HepG2 (cell line): ENCODE results near the gene CNDP1. TPM values are rescaled to one million over a fixed set of nuclear protein-coding genes. Genes with fewer than 3 reads are reported as not detected.

Experiments
- ASH2L ChIP-seq: fragments of 300-600, 200-600 bp; sonication (generic); IDR thresholded peaks from 2 replicates; pipeline ENCODE4 v1.7.0; 2017; ENCODE audit warnings: low read depth, mild to moderate bottlenecking, moderate library complexity, mixed read lengths, low read length; ENCODE audit not compliant: insufficient read length
- EZH2 ChIP-seq: conservative IDR thresholded peaks from 2 replicates; pipeline ENCODE4 v1.6.1; 2012; ENCODE audit warnings: mild to moderate bottlenecking, low read depth, low read length, moderate library complexity
- FOSL2 ChIP-seq: sonication (generic); formaldehyde crosslinking; IDR thresholded peaks from 2 replicates; pipeline ENCODE4 v1.4.0; 2020; ENCODE audit warnings: missing genetic modification reagents
- HOXD1 ChIP-seq: sonication (generic); formaldehyde crosslinking; IDR thresholded peaks from 2 replicates; pipeline ENCODE4 v1.5.0; 2020; ENCODE audit warnings: missing genetic modification reagents
- JARID2 ChIP-seq: sonication (generic); formaldehyde crosslinking; IDR thresholded peaks from 2 replicates; pipeline ENCODE4 v1.8.1; 2023; ENCODE audit warnings: missing genetic modification reagents, inconsistent platforms; ENCODE audit not compliant: insufficient replicate concordance
- KDM5A ChIP-seq: fragments of 200-600 bp; sonication (generic); IDR thresholded peaks from 2 replicates; pipeline ENCODE4 v1.7.0; 2018; ENCODE audit warnings: antibody characterized with exemption, mild to moderate bottlenecking, low read length, borderline replicate concordance
- MXD4 ChIP-seq: IDR thresholded peaks from 2 replicates; pipeline ENCODE4 v1.6.1; 2016; ENCODE audit warnings: mild to moderate bottlenecking, missing biosample characterization, missing genetic modification reagents
- REPIN1 ChIP-seq: sonication (generic); formaldehyde crosslinking; IDR thresholded peaks from 2 replicates; pipeline ENCODE4 v1.8.0; 2022; ENCODE audit warnings: missing genetic modification reagents, low read depth, mild to moderate bottlenecking, borderline replicate concordance
- YEATS4 ChIP-seq: sonication (generic); formaldehyde crosslinking; IDR thresholded peaks from 2 replicates; pipeline ENCODE4 v1.4.0; 2020; ENCODE audit warnings: missing genetic modification reagents, borderline replicate concordance
- ZNF367 ChIP-seq: sonication (generic); formaldehyde crosslinking; IDR thresholded peaks from 2 replicates; pipeline ENCODE4 v1.4.0; 2020; ENCODE audit warnings: missing genetic modification reagents, borderline replicate concordance
- ZNF629 ChIP-seq: sonication (generic); formaldehyde crosslinking; conservative IDR thresholded peaks from 2 replicates; pipeline ENCODE4 v1.5.0; 2020; ENCODE audit warnings: missing genetic modification reagents
- ZNF703 ChIP-seq: sonication (generic); formaldehyde crosslinking; IDR thresholded peaks from 2 replicates; pipeline ENCODE4 v1.5.1; 2020; ENCODE audit warnings: missing genetic modification reagents, mild to moderate bottlenecking, moderate library complexity, borderline replicate concordance
- ZNF766 ChIP-seq: sonication (generic); formaldehyde crosslinking; IDR thresholded peaks from 2 replicates; pipeline ENCODE4 v1.5.0; 2020; ENCODE audit warnings: missing genetic modification reagents, borderline replicate concordance
- ZNF776 ChIP-seq: sonication (generic); formaldehyde crosslinking; IDR thresholded peaks from 2 replicates; pipeline ENCODE4 v1.4.0; 2020; ENCODE audit warnings: mild to moderate bottlenecking, missing genetic modification reagents
- polyA plus RNA-seq, 8 experiments: library from polyadenylated mRNA; depleted of rRNA in 3 of 8; stranded (reverse) in 7 of 8; unstranded in 1 of 8; fragments of >200 nt; fragmentation: Illumina TruSeq in 4 of 8; extraction: Trizol in 4 of 8; gene quantifications; 2 replicates each; pipeline versions ENCODE4 v1.2.1 to v1.2.3, GENCODE V29; 2011 to 2016; ENCODE audit warnings: low read depth in 4 of 8, missing spikeins in 1 of 8, mixed read lengths in 1 of 8; ENCODE audit not compliant: insufficient read depth in 1 of 8
- total RNA-seq, 5 experiments: library from RNA; depleted of rRNA; stranded (reverse); fragments of >200 nt; fragmentation: Illumina TruSeq; extraction: Trizol; gene quantifications; 2 replicates each; pipeline ENCODE4 v1.2.3, GENCODE V29; 2016; ENCODE audit warnings: low read depth in 1 of 5
- TF ChIP-seq, protein P1 (sequence below): sonication (generic); formaldehyde crosslinking; IDR thresholded peaks from 2 replicates; pipeline ENCODE4 v1.9.0; 2022; ENCODE audit warnings: missing genetic modification reagents, mild to moderate bottlenecking, borderline replicate concordance
- TF ChIP-seq, protein P2 (sequence below): sonication (generic); formaldehyde crosslinking; conservative IDR thresholded peaks from 2 replicates; pipeline ENCODE4 v1.8.0; 2022; ENCODE audit warnings: mild to moderate bottlenecking, moderate library complexity, missing genetic modification reagents
- TF ChIP-seq, protein P3 (sequence below): sonication (generic); formaldehyde crosslinking; IDR thresholded peaks from 2 replicates; pipeline ENCODE4 v1.4.0; 2020; ENCODE audit warnings: missing genetic modification reagents
- TF ChIP-seq, protein P4 (sequence below): sonication (generic); formaldehyde crosslinking; IDR thresholded peaks from 2 replicates; pipeline ENCODE4 v1.5.1; 2020; ENCODE audit warnings: mild to moderate bottlenecking, missing genetic modification reagents, moderate library complexity

Gene CNDP1
- total and polyA plus RNA-seq, 2 of the 13 experiments (the other 11 are each of a cell fraction or from before 2014, with no cell fraction given) = 0.01 TPM; not detected in 1

DNA sequence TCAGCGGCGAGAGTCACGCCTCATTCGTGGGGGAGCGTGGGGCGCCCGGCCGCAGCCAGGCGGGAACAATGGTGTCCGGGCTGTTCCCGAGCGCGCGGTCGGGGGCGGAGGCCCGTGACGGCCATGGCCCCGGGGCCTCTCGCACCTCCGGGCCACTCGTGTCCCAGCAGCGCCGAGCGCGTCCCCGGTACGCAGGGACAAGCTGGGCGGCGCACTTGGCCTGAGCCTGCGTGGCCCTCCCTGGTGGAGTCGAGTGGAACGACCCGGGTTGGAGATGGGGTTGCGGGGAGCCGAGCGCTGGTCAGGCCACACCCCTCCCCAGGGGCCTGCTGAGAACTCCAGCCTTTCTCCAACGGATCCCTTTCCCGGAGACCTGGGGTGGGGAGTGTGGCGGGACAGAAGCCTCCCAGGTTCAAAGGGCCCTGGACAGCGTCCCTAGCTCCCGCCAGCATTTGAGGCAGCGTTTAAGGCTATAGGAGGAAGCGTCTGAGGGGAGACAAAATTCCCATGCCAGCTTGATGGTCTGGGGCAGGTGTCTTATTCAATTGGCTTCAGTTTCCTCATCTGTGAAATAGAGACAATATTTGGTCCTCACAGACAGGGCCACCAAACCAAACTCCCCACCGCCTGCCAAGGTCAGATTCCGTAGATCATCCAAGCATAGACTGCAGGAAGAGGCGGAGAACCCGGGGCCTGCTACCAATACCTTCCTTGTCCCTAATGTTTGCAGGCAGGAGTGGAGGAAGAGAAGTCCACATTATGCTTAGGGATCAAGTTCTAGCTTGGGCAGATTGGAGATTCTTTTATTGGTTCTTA, 37.6 kb upstream of the CNDP1 start (continued):
- TF ChIP-seq, protein P1, sequence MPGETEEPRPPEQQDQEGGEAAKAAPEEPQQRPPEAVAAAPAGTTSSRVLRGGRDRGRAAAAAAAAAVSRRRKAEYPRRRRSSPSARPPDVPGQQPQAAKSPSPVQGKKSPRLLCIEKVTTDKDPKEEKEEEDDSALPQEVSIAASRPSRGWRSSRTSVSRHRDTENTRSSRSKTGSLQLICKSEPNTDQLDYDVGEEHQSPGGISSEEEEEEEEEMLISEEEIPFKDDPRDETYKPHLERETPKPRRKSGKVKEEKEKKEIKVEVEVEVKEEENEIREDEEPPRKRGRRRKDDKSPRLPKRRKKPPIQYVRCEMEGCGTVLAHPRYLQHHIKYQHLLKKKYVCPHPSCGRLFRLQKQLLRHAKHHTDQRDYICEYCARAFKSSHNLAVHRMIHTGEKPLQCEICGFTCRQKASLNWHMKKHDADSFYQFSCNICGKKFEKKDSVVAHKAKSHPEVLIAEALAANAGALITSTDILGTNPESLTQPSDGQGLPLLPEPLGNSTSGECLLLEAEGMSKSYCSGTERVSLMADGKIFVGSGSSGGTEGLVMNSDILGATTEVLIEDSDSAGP (CRISPR knock-in tag) = peak; percentile 34; the same call in 1 of the 2 replicates
- TF ChIP-seq HOXD1 (CRISPR knock-in tag) = no peak
- no peak for TF ChIP-seq ZNF629 (CRISPR knock-in tag)
- TF ChIP-seq JARID2 (CRISPR knock-in tag) = no peak
- TF ChIP-seq MXD4 = peak; percentile 33; the same call in 1 of the 2 replicates
- TF ChIP-seq, protein P2, sequence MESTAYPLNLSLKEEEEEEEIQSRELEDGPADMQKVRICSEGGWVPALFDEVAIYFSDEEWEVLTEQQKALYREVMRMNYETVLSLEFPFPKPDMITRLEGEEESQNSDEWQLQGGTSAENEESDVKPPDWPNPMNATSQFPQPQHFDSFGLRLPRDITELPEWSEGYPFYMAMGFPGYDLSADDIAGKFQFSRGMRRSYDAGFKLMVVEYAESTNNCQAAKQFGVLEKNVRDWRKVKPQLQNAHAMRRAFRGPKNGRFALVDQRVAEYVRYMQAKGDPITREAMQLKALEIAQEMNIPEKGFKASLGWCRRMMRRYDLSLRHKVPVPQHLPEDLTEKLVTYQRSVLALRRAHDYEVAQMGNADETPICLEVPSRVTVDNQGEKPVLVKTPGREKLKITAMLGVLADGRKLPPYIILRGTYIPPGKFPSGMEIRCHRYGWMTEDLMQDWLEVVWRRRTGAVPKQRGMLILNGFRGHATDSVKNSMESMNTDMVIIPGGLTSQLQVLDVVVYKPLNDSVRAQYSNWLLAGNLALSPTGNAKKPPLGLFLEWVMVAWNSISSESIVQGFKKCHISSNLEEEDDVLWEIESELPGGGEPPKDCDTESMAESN = no peak
- TF ChIP-seq ZNF776 (CRISPR knock-in tag) = peak; percentile 85; the same call in 1 of the 2 replicates
- no peak; the same call in 1 of the 2 replicates for TF ChIP-seq KDM5A
- no peak for TF ChIP-seq EZH2
- TF ChIP-seq FOSL2 = no peak
- 0 out of 2 replicates have a peak, but pooled peaks have one; percentile 1 for TF ChIP-seq ZNF766 (CRISPR knock-in tag)
- no peak for TF ChIP-seq ZNF367 (CRISPR knock-in tag)
- no peak for TF ChIP-seq ZNF703 (CRISPR knock-in tag)
- TF ChIP-seq, protein P3, sequence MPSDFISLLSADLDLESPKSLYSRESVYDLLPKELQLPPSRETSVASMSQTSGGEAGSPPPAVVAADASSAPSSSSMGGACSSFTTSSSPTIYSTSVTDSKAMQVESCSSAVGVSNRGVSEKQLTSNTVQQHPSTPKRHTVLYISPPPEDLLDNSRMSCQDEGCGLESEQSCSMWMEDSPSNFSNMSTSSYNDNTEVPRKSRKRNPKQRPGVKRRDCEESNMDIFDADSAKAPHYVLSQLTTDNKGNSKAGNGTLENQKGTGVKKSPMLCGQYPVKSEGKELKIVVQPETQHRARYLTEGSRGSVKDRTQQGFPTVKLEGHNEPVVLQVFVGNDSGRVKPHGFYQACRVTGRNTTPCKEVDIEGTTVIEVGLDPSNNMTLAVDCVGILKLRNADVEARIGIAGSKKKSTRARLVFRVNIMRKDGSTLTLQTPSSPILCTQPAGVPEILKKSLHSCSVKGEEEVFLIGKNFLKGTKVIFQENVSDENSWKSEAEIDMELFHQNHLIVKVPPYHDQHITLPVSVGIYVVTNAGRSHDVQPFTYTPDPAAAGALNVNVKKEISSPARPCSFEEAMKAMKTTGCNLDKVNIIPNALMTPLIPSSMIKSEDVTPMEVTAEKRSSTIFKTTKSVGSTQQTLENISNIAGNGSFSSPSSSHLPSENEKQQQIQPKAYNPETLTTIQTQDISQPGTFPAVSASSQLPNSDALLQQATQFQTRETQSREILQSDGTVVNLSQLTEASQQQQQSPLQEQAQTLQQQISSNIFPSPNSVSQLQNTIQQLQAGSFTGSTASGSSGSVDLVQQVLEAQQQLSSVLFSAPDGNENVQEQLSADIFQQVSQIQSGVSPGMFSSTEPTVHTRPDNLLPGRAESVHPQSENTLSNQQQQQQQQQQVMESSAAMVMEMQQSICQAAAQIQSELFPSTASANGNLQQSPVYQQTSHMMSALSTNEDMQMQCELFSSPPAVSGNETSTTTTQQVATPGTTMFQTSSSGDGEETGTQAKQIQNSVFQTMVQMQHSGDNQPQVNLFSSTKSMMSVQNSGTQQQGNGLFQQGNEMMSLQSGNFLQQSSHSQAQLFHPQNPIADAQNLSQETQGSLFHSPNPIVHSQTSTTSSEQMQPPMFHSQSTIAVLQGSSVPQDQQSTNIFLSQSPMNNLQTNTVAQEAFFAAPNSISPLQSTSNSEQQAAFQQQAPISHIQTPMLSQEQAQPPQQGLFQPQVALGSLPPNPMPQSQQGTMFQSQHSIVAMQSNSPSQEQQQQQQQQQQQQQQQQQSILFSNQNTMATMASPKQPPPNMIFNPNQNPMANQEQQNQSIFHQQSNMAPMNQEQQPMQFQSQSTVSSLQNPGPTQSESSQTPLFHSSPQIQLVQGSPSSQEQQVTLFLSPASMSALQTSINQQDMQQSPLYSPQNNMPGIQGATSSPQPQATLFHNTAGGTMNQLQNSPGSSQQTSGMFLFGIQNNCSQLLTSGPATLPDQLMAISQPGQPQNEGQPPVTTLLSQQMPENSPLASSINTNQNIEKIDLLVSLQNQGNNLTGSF (CRISPR knock-in tag) = no peak; the same call in 1 of the 2 replicates
- TF ChIP-seq, protein P4, sequence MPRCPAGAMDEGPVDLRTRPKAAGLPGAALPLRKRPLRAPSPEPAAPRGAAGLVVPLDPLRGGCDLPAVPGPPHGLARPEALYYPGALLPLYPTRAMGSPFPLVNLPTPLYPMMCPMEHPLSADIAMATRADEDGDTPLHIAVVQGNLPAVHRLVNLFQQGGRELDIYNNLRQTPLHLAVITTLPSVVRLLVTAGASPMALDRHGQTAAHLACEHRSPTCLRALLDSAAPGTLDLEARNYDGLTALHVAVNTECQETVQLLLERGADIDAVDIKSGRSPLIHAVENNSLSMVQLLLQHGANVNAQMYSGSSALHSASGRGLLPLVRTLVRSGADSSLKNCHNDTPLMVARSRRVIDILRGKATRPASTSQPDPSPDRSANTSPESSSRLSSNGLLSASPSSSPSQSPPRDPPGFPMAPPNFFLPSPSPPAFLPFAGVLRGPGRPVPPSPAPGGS = no peak
- no peak for TF ChIP-seq YEATS4
- peak; percentile 8; the same call in 1 of the 2 replicates for TF ChIP-seq REPIN1 (CRISPR knock-in tag)
- TF ChIP-seq ASH2L = peak; percentile 10
